ENCODE data around the gene MEIOB.

Gene MEIOB

DNA sequence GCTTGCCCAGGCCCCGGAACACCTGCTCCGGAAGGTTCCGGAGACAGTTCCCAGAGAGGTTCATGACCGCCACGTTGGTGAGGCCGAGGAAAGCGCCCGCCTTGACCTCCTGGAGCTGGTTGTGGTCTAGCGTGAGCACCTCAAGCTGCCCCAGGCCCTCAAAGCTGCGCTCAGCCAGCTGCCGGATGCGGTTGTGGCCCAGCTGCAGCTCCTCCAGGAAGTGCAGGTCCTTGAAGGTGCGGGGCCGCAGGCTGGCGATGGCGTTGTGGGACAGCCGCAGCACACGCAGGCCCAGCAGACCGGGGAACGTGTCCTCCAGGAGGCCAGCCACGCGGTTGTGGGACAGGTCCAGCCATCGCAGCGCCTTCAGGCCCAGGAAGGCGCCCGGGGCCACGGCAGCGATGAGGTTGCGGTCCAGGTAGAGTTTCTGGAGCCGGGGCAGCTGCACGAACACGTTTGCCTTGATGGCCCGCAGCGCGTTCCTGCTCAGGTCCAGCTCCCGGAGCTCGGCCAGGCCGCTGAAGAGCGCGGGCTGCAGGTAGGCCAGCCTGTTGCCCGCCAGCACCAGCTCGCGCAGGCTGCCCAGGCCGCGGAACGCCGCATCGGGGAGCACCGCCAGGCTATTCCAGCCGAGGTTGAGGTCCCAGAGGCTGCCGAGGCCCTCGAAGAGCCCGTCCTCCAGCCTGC is 80.6 kb downstream of the MEIOB start:
- TF ChIP-seq CTCF (IDR thresholded peaks at IDR 0.05; ENCODE audit: low read depth, low read length) = no peak
- no peak overlapping the region for H3K4me3 ChIP-seq (replicated peaks in 1 of 2; ENCODE audit: low read depth in 2 of 2, low read length in 2 of 2)
- DNase-seq (ENCODE audit: low read depth in 2 of 2) = no peak

- no peak for DNase-seq (ENCODE audit: low read depth in 2 of 2)
- H3K4me3 ChIP-seq (replicated peaks in 1 of 2; ENCODE audit: low read depth in 2 of 2, low read length in 2 of 2) = no peak overlapping the region
- no peak for TF ChIP-seq CTCF (IDR thresholded peaks at IDR 0.05; ENCODE audit: low read depth, low read length)
These were observed 81.2 kb downstream of the MEIOB start for GRCh38 chr16:1790611-1791255.

- TF ChIP-seq CTCF (IDR thresholded peaks at IDR 0.05; ENCODE audit: low read depth, low read length) = no peak
- DNase-seq (ENCODE audit: low read depth in 2 of 2) = no peak
- H3K4me3 ChIP-seq (replicated peaks in 1 of 2; ENCODE audit: low read depth in 2 of 2, low read length in 2 of 2) = no peak overlapping the region
These were observed 81.7 kb downstream of the MEIOB start for GRCh38 chr16:1790261-1790610.

- TF ChIP-seq CTCF (IDR thresholded peaks at IDR 0.05; ENCODE audit: low read depth, low read length) = no peak
- DNase-seq (ENCODE audit: low read depth in 2 of 2) = no peak
- H3K4me3 ChIP-seq (replicated peaks in 1 of 2; ENCODE audit: low read depth in 2 of 2, low read length in 2 of 2) = no peak overlapping the region
These were observed 82.3 kb downstream of the MEIOB start for GRCh38 chr16:1789643-1790045.

GRCh38 chr16:1788708-1789100 is 83.3 kb downstream of the MEIOB start:
- DNase-seq (ENCODE audit: low read depth in 2 of 2) = no peak
- TF ChIP-seq CTCF (IDR thresholded peaks at IDR 0.05; ENCODE audit: low read depth, low read length) = no peak

DNA sequence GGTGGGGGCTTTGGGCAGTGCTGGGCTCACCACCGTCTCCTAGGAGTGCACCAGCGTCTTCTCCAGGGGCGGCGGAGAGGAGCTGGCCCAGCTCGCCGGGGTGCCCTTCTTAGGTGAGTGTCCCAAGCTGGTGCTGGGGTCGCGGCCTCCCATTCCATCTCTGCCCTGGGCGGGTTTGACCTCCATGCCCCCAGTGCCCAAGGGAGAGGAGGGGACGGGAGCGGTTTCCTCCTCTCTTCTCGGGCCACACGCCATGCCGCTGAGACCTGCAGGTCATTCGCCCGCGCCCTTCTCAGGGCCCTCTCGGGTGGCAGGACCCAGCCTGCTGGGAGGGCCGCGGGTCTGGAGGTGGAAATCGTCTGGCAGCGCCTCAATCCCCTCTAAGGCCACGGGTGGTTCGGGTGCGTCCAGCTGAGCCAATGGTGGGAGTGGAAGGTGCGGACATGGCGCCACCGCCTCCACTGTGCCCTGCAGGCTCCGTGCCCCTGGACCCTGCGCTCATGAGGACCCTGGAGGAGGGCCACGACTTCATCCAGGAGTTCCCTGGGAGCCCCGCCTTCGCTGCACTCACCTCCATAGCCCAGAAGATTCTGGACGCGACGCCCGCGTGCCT is 83.8 kb downstream of the MEIOB start:
- H3K4me3 ChIP-seq (replicated peaks in 1 of 2; ENCODE audit: low read depth in 2 of 2, low read length in 2 of 2) = no peak overlapping the region
- no peak for DNase-seq (ENCODE audit: low read depth in 2 of 2)
- TF ChIP-seq CTCF (IDR thresholded peaks at IDR 0.05; ENCODE audit: low read depth, low read length) = no peak

More at GRCh38 chr16:1788708-1789100, 83.3 kb downstream of the MEIOB start:
- H3K4me3 ChIP-seq (replicated peaks in 1 of 2; ENCODE audit: low read depth in 2 of 2, low read length in 2 of 2) = no peak overlapping the region

Measured in cardiac fibroblast (primary cell).